Ramos (cell line): ENCODE data around the gene RASGRF2.

Source experiments
- in situ Hi-C: fragments of 300-500 bp; cut with MboI; formaldehyde crosslinking; loops from one replicate; pipeline ENCODE4 v1.14.3; 2022; ENCODE audit warnings: low sequenced_read_pairs; ENCODE audit not compliant: unreplicated experiment

RASGRF2 gene

DNA sequence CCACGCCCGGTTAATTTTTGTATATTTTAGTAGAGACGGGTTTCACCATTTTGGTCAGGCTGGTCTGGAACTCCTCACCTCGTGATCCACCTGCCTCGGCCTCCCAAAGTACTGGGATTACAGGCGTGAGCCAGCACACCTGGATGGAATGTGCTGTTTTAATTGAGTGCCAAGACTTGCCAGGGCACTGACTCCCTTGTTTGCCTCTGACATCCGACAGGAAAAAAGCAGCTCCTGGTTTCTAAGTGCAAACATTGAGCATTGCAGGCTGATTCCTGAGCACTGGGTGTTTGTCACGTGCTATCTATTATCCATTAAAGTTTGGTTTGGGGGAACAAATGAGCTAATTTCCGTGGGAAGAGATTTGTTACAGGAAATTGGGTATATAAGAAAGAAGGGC is 202.3 kb downstream of the RASGRF2 start:
- in situ Hi-C loops, result no loop called here

DNA sequence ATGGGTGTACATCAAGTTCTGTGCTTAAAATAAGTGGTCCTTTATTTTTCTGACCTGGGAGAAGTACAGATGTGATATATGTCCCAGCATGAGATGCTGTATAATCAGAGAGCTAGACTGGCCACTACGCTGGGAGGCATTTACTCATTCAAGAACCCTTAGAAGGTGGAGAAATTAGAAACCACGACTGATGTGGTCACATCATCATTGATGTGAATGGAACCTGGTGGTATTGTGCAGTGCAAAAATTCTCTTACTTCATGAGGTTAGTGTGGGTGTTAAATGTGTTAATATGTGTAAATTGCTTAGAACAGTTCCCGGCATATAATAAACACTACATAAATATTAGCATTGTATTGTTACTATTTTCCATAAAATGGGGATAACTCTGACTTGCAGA is 203.5 kb downstream of the RASGRF2 start:
- in situ Hi-C loops, result no loop called here

DNA sequence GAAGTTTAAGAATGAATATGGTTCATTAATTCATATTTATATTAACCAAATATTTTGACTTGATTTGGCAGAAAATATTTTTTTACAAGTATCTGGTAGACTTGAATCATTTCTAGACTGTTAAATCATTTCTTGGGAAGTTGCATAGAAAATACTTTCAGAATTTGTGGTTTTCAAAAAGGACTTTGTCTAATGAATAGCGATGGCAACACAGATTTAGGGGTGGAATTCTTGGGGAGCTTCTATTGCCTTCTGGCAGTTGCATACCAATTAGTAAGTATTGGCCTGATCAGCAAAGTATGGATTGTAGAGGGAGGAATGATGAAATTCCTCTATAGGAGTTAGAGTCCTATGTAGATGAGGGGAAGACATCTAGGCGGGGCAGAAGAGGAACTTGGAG is 204.3 kb downstream of the RASGRF2 start:
- in situ Hi-C loops, result no loop called here

DNA sequence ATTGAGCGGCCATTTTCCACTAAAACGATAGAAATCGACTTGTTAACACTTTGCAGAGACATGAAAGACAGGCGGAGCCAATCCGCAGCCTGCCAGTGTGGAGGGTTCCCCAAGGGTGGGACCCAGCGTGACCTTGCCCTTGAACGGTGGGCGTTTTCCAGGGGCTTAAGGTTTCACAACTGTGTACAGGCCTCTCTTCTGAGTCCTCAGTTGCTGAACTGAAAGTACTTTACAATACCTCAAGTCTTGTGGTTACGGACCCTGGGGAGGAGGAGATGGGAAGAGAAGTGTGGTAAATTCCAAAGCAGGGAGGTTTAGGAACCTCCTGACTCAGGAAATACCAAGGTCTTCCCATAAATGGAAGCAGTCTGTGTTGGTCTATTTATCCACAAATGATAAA is 204.8 kb downstream of the RASGRF2 start:
- in situ Hi-C loops, result no loop called here

DNA sequence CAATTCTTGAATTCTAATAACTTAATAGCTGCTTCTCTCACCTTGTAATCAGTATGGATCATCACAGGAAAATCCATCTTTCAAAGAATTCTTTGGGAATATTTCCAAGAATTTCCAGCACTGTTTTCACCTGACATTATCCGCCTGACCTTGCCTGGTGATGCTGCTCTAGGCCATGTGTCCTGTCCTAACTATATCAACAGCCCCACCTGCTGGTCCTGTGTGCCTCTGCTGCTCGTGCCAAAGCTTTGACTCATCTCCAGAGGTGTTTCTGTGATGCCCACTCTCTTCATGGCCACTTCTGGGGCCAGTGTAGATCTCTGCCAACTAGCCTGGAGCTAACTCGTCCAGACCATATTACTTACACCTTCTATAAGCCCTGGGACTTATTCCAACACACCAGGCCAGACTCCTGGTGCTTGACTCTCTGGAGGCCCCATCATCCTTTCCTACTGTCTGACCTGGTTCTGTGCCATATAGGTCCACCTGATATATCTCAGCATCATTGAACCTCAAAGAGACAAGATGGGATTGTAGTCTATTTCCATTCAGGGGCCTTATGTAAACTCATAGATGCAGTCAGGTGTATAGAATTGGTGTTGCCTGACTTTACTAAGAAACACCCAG is 205.4 kb downstream of the RASGRF2 start:
- in situ Hi-C loops, result no loop called here

DNA sequence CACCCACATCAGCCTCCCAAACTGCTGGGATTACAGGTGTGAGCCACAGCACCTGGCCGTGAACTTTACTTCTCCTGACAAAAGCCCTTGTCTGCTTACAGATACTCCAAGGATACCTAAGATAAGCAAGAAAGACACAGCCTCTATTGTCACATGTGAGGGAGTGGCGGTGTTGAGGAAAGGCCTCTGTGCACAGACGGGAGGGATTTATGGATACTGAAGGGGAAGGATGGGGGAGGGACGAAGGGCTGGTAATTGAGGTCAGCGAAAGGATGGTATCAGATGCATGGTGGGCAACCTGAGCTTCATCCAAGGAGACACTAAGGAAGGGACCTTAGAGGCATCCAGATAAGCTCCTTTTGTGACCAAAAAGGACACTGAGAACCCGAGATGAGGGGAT is 206.3 kb downstream of the RASGRF2 start:
- in situ Hi-C loops, result no loop called here

DNA sequence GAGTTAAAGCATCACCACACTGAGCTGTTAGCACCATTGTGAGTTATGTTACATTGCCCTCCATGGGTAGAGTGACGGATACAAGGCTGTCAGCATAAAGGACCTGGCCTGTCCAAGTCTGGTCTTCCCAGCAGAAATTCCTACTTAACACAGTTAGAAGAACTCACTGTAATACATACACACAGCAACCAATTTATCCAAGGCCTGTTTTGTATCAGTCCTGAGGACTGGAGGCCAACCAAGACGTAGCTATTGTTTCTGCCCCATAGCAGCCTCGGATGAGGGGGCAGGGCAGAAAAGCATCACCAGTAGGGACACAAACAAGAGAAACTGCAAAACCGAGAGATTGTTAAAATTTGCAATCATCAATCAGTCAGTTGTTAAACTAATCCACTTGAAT is 206.9 kb downstream of the RASGRF2 start:
- in situ Hi-C loops, result no loop called here

DNA sequence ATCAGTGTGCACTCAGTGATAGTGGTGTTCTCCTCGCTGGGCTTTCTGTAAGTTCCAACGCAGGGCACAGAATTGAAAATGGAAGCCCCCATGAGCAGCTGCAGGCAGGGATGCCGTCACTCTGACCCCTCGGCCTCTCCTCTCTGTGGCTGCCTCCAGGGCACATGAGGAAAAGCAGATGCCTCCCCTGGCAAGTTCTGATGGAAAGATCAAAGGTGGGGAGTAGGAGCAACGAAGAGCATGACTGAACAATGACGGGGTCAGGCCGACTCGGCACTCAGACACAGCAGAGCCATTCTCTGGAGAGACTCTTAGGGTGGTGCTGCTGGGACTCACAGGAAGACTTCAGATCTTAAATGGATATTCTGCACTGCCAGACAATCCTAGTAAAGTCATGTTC is 207.4 kb downstream of the RASGRF2 start:
- in situ Hi-C loops, result no loop called here

DNA sequence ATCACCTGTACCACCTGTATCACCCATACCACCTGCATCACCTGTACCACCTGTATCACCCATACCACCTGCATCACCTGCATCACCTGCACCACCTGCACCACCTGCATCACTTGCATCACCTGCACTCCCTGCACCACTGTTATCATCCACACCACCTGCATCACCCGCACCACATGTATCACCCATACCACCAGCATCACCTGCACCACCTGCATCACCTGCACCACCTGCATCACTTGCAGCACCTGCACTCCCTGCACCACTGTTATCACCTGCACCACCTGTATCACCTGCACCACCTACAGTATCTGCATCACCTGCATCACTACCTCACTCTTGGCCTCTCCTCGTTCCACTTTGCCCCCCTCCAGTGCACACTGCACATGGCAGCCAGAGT is 209.8 kb downstream of the RASGRF2 start:
- in situ Hi-C loops, result no loop called here

DNA sequence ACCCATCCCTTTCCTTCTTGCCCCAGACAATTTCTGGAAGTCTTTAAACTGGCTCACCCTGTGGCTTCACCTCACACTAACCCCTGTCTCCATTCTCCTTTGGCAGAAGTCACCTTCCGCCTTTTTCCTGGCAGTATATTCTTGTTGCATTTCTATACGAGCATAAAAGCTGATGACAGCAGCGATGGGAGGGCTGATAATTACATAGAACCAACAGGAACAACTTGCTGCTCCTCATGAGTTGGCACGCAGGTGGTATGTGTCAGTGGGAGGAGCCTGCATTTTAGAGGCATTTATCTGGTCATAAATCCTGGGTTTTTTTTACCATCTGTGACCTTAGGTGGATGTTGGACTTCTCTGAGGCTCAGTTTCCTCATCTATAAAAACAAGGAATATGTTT is 211.6 kb downstream of the RASGRF2 start:
- in situ Hi-C loops, result no loop called here

DNA sequence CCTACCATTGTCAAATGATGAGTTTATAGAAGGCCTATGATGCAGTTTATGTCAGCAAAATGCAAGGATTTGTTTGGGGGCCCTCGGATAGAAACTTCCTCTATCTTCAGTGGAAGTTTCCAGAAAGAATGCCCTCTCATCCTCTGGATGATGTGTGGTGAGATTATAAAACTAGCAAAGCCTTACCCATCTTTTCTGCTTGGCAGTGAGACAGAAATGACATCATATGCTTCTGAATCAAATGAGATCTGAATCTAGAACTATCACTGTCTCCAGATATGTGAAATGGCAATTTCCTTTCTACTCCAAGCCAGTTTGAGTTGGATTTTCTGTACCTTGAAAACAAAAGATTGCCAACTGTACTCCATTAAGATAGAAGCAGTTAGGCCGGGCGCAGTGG is 212.5 kb downstream of the RASGRF2 start:
- in situ Hi-C loops, result no loop called here

DNA sequence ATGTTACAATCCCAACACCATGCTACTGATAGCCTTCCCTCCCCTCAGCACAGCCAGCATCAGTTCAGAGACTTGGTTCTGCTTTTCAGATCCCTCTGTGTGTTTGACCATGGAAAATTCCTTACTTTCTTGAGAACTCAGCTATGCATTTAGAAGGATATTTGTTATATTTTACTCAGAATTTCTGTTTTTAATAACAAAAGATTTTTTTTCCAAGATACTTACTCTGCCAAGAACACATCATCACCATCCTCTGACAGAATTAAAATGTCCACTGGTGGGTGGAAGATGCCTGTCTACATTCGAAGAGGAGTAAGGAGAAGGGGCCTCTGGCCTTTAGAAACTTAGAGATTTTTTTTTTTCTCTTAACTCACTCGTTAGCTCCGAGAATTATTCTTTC is 216.9 kb downstream of the RASGRF2 start:
- in situ Hi-C loops, result no loop called here

DNA sequence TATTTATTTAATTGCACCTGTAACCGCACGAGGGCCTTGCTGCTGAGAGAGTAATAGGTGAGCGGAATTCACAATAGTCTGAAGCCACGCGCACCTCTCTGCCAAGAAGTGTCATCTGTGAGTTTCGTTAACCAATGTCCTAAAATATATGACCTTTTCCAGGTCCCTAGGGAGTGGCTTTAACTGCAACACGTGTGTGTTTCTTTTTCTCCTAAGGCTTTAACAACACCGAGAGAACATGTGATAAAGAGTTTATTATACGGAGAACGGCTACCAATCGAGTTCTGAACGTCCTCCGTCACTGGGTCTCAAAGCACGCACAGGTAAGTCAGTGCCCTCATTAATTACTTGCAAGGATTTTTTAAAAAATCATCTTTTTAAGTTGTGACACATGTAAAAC is 219.8 kb downstream of the RASGRF2 start:
- in situ Hi-C loops, result no loop called here

DNA sequence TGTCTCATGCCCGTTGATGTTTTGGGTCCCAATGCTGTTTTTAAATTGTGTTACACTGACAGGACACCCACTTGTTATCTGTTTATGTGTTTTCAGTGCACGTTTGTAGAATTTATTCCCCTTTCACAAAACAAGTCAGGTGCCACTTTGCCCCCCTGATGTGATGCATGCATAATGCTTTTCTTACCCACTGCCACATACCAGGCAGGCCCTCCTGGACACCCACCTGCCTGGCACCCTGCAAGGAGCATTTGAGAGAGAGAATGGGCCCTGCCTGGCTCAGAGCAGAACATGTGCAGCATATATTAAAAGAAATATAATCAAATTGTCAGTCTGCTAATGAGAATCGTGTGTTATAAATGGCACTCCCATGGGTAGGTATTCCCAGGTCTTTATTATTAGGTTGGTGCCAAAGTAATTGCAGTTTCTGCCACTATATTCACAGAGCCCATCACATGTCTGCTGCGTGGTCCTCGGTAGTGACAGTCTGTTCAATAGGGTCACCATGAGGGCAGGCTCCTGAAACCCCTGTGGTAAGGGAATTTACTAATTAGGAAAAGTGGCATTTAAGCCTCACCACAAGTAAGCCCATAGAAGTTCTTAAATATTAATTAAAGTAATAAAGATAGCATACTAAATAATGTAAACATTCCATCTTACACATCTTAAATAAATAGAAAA is 220.8 kb downstream of the RASGRF2 start:
- in situ Hi-C loops, result no loop called here

DNA sequence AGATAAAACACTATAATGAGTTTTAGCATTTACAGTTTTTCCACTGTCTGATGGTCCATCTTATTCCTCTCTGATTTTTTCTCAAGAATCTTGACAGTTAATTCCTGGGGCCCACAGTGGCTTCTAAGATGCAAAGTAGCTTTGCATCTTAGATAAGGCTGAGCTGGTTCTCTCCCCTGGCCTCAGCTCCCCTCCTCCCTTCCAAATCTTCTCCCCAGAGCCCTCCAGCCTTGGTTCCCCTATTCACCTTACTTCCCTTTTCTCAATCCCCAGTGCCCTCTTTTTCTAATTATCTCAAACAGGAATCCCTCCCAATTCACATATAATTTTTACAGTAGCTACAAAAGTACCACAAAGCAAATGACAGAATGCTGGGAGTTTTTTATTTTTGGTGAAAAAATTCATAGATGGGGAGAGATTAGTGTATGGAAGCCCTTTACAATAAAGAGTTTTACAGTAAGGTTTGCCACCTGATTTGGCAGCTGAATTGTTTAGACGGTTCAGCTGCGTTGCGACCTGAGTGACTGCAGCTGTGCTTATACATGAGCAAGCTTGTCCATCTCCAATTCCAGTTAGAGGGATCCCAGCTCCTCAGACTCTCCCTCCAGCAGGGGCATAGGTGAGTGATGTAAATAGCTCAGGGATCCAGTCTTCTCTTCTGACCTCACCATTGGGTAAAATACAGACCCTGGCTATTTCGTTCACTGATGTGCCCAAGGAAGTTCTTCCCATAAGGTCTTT is 221.6 kb downstream of the RASGRF2 start:
- in situ Hi-C loops, result no loop called here

DNA sequence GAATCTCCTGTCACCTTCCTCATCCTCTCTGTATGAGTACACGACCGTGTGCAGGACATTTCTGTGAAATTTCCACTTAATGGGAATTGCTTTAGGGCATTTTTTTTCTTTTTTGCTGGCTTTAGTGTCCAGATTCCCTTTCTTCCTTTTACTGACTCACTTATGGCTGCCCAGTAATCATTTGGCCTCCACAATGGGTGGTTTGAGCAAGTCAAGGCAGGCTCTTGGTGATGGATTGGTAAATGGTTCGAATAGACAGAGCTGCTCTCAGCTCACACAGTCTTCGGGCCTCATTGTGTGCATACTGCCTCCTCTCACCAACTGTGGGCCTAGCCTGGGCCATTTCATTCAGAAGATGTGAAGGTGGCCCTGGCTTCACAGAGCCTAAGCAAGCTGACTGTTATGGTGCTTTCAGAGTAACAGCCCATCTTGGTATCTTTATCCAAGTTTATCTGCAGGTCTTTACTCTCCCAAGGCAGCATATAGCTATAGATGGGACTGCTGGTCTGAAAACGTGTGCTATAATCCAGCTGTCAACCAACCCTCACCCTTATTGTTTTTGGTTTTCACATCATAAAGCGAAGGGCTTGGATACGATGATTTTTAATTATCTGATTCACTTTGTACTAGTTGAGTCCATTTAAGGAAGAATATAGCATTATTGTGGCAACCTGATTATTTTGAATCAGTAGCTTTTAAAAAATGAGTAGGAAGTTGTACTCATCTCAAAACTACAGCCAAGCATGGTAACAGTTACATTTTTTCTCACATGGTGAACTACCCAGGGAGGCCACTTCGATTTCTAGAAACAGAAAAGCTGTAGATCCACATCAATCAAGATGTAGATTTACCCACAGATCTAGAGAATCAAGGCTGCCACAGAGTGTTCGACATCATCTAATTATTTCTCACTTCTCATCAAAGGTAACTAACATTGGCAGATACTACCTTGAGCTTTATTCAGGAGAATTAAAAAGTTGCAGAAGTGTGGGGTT is 222.5 kb downstream of the RASGRF2 start:
- in situ Hi-C loops, result no loop called here

DNA sequence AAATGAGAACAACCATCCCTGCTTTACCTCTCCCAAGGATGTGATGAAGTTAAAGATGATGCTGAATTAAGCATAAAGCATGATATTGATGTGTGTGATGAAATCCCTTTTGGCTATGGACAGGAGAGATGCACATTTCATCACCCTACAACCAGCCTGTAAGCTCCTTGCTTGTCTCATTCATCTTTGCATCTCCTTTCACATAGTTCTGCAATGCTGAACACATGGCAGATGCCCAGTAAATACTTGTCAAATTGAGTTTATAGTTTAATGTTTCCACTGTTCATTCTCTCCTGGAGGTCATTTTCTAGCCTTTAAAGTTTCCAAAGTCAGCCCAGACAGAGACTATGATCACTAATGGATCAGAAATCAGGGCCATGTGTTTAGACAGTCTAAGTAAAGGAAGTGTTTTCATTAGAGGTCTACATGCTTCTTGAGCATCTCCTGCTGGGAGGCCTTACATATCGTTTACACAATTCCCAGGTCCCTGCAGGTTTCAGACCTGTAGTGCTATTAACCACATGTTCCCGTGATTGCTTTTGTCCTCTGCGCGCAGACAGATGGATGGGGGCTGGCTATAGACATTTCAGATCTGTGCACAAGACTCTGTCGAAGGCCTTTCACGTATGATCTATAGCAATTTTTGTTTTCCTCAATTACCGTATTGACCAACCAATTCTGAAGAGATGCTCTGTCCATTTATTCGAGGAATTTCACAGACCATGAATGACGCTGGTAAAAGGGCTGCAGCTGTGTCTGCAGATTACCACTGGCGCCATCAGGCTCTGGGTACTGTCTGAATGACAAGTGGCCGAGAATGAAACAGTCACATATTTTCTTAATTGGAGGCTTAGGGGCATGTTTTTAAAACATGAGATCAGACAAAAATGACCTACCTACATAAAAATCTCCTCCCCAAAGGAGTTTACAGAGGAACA is 223.9 kb downstream of the RASGRF2 start:
- in situ Hi-C loops, result no loop called here

DNA sequence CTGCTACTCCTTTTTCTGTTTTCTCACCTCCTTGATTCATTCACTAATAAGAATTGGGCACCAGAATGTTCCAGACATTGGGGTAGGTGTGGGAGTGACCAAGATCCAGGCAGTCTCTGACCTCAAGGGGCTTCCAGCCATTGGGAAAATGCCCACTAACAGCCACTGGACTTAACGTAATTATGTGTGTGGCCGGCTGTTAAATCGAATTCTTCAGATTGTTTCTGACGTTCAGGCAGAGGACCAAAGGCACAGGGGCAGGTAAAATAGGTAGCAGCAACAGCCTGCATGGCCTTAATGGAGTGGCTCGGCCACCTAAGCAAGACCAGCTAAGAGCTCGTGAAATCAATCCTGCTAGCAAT is 224.6 kb downstream of the RASGRF2 start:
- in situ Hi-C loops, result no loop called here

DNA sequence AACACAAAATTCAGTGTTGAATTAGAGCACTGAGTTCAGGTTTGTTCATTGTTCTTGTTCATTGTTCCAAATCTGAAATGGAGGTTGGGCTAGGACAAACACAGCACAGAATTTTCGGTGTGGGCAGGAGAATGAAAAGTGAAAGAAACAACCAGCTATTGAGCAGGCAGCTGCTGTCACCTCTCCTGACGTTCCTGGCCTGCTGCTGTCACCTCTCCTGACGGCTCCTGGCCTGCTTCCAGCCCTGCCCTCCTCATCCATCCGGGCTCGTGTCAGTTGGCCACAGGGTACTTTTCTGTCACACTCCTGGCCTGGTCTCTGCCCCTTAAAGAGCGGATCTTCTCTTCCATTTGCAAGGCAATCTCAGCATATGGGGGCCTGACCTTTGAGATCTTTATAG is 227.7 kb downstream of the RASGRF2 start:
- in situ Hi-C loops, result no loop called here

DNA sequence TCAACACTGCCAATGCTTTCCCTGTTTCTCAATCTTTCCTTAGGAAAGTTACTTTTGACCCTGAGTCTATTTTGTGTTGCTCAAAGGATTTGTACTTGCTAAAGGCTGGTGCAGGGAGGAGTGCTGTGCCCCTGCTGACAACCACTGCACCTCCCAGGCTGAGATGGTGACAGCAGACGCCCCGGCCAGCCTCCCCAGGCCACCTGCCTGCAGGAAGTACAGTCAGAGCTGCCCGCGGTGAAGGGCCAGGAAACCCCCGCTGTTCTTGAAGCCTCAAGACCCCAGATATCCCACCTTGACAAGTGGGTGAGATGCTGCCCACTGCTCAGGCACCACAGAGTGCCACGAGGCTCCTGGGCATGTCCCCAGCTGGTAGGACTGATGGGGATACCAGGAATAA is 228.8 kb downstream of the RASGRF2 start:
- in situ Hi-C loops, result no loop called here
